ENCODE measurements around the gene BOC. TPM values are rescaled to one million over a fixed set of nuclear protein-coding genes. Genes with fewer than 3 reads are reported as not detected.

BOC gene
- polyA plus RNA-seq, 1 donor from 2014 or later, result 0.53 TPM

DNA sequence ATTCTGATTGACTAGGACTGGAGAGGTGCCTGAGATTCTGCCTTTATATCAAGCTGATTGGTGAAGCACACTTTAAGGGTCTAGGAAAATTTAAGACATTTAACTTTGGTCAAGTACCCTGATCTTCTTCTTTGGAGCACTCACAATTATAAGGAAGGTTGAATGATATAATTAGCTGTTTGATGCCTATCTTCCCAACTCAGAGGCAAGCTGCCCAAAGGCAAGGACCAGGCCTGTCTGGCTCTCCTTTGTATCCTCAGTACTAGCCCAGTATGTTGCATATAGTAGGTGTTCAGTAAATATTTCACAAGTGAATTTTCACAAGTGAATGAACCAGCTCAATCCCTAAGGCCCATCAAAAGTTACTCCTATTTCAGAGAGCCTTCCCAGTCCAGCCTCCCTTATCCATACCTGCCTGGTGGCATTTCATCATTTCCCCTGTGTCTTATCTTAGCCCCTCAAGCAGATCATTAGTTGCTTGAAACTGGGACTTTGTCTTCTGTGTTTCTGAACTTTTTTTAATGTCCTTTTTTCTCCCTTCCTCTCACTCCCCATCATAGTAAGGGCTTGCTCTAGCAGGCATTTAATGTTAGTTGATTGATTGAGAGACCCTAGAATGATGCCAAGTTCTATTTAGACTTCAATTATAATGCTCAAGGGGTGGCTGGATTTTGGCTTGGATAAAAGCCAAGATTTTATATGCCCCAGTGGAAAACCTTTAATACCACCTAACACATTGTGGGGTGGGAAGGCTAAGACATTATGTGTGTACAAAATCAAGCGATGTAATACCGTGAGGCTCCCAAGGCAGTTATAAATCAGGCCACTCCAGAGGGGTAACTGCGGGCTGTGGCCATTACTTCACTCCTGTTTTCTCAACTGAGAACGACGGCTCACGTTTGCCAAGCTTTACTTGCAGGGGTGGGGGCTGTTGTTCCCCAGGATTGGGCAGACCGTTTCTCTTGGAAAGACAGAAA is 43.2 kb upstream of the BOC start:
- Histone ChIP-seq H3K9ac (ENCODE audit: low read length) (no peak overlapping the region), H3K27ac (ENCODE audit: low read length) (no peak overlapping the region), H3K9me3 (ENCODE audit: low read length) (no peaks in the 10 kb centered on the region), H3K79me2 (replicated peaks; ENCODE audit: insufficient read depth, low read length) (no peaks in the 10 kb centered on the region), H2AFZ (ENCODE audit: low read depth, low read length) (no peak overlapping the region), H3K4me3 (ENCODE audit: low read length) (no peak overlapping the region), H3K36me3 (ENCODE audit: insufficient read depth, low read length) (no peaks in the 10 kb centered on the region), H3K9me2 (ENCODE audit: insufficient read depth, low read length) (no peaks in the 10 kb centered on the region), H3K27me3 (ENCODE audit: insufficient read depth, low read depth, low read length) (no peaks in the 10 kb centered on the region), H3F3A (ENCODE audit: insufficient read depth, low read length, poor library complexity, severe bottlenecking) (no peaks in the 10 kb centered on the region), H4K20me1 (ENCODE audit: insufficient read depth) (no peaks in the 10 kb centered on the region), H3K4me2 (ENCODE audit: low read length) (no peak overlapping the region)
- no peak for TF ChIP-seq EP300 (conservative IDR thresholded peaks at IDR 0.05; ENCODE audit: poor library complexity, severe bottlenecking)
- TF ChIP-seq, protein P1, sequence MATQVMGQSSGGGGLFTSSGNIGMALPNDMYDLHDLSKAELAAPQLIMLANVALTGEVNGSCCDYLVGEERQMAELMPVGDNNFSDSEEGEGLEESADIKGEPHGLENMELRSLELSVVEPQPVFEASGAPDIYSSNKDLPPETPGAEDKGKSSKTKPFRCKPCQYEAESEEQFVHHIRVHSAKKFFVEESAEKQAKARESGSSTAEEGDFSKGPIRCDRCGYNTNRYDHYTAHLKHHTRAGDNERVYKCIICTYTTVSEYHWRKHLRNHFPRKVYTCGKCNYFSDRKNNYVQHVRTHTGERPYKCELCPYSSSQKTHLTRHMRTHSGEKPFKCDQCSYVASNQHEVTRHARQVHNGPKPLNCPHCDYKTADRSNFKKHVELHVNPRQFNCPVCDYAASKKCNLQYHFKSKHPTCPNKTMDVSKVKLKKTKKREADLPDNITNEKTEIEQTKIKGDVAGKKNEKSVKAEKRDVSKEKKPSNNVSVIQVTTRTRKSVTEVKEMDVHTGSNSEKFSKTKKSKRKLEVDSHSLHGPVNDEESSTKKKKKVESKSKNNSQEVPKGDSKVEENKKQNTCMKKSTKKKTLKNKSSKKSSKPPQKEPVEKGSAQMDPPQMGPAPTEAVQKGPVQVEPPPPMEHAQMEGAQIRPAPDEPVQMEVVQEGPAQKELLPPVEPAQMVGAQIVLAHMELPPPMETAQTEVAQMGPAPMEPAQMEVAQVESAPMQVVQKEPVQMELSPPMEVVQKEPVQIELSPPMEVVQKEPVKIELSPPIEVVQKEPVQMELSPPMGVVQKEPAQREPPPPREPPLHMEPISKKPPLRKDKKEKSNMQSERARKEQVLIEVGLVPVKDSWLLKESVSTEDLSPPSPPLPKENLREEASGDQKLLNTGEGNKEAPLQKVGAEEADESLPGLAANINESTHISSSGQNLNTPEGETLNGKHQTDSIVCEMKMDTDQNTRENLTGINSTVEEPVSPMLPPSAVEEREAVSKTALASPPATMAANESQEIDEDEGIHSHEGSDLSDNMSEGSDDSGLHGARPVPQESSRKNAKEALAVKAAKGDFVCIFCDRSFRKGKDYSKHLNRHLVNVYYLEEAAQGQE (IDR thresholded peaks at IDR 0.05; ENCODE audit: borderline replicate concordance), result no peak
- TF ChIP-seq EZH2 (IDR thresholded peaks at IDR 0.05; ENCODE audit: borderline replicate concordance, insufficient read depth, low read length, poor library complexity, severe bottlenecking), result no peak
- no peak for TF ChIP-seq TAF1 (IDR thresholded peaks at IDR 0.05; ENCODE audit: low read depth)

DNA sequence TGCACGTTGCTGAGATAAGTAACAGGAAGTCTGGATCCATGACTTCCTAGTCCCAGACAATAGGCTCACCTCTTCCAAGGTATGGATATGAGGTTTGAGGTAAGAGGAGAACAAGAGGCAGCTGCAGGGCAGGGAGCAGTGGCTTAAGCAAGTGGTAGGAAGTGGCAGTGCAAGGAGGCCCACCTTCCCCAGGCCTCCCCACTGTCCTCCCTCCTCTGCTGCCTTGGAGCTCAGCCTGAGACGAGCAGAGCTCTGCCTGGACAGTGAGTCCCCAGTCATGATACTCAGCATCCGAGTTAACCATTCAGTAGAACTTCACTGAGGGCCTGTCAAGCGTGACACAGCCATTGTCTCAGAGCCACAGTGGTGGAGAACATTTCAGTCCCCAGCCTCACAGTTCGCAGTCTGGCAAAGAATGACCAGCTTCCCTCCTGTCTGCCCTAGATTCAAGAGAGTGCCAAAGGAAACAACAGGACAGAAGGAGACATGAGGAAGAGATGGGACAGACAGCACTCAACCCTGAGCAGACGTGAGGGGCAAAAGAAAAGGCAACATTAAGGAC is 41.4 kb upstream of the BOC start:
- H3K9me3 ChIP-seq (ENCODE audit: low read length), result no peaks in the 10 kb centered on the region
- H3K27ac ChIP-seq (ENCODE audit: low read length), result no peak overlapping the region
- TF ChIP-seq EZH2 (IDR thresholded peaks at IDR 0.05; ENCODE audit: borderline replicate concordance, insufficient read depth, low read length, poor library complexity, severe bottlenecking), result no peak
- no peak for TF ChIP-seq TAF1 (IDR thresholded peaks at IDR 0.05; ENCODE audit: low read depth)
- TF ChIP-seq, protein P2, sequence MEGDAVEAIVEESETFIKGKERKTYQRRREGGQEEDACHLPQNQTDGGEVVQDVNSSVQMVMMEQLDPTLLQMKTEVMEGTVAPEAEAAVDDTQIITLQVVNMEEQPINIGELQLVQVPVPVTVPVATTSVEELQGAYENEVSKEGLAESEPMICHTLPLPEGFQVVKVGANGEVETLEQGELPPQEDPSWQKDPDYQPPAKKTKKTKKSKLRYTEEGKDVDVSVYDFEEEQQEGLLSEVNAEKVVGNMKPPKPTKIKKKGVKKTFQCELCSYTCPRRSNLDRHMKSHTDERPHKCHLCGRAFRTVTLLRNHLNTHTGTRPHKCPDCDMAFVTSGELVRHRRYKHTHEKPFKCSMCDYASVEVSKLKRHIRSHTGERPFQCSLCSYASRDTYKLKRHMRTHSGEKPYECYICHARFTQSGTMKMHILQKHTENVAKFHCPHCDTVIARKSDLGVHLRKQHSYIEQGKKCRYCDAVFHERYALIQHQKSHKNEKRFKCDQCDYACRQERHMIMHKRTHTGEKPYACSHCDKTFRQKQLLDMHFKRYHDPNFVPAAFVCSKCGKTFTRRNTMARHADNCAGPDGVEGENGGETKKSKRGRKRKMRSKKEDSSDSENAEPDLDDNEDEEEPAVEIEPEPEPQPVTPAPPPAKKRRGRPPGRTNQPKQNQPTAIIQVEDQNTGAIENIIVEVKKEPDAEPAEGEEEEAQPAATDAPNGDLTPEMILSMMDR (IDR thresholded peaks at IDR 0.05; ENCODE audit: poor library complexity, severe bottlenecking), result no peak
- no peak for TF ChIP-seq SMC3 (conservative IDR thresholded peaks at IDR 0.05; ENCODE audit: poor library complexity)
- TF ChIP-seq, protein P1 (IDR thresholded peaks at IDR 0.05; ENCODE audit: borderline replicate concordance), result no peak
- TF ChIP-seq EP300 (conservative IDR thresholded peaks at IDR 0.05; ENCODE audit: poor library complexity, severe bottlenecking), result no peak
- TF ChIP-seq POLR2AphosphoS5 (IDR thresholded peaks at IDR 0.05), result no peak
- TF ChIP-seq RAD21 (conservative IDR thresholded peaks at IDR 0.05), result no peak
- no peak for TF ChIP-seq MXI1 (conservative IDR thresholded peaks at IDR 0.05; ENCODE audit: poor library complexity, severe bottlenecking)
- H2AFZ ChIP-seq (ENCODE audit: low read depth, low read length), result no peak overlapping the region
- H3K27me3 ChIP-seq (ENCODE audit: insufficient read depth, low read depth, low read length), result no peaks in the 10 kb centered on the region
- no peaks in the 10 kb centered on the region for H3K9me2 ChIP-seq (ENCODE audit: insufficient read depth, low read length)
- H4K20me1 ChIP-seq (ENCODE audit: insufficient read depth), result no peaks in the 10 kb centered on the region
- no peaks in the 10 kb centered on the region for H3F3A ChIP-seq (ENCODE audit: insufficient read depth, low read length, poor library complexity, severe bottlenecking)
- H3K4me3 ChIP-seq (ENCODE audit: low read length), result no peak overlapping the region
- no peak overlapping the region for H3K9ac ChIP-seq (ENCODE audit: low read length)
- no peaks in the 10 kb centered on the region for H3K36me3 ChIP-seq (ENCODE audit: insufficient read depth, low read length)
- H3K79me2 ChIP-seq (replicated peaks; ENCODE audit: insufficient read depth, low read length), result no peaks in the 10 kb centered on the region
- no peak overlapping the region for H3K4me2 ChIP-seq (ENCODE audit: low read length)

Data from neural cell (in vitro differentiated cells).